GM12873 (cell line): ENCODE results near the gene TMEM123.

Source experiments
- TF ChIP-seq, protein P1 (sequence below): IDR thresholded peaks from 2 replicates; pipeline ENCODE4 v1.5.1; 2012; ENCODE audit warnings: low read depth, mild to moderate bottlenecking, moderate library complexity, low read length, control low read depth; ENCODE audit not compliant: insufficient read depth; ENCODE audit errors: missing control alignments

TMEM123 gene

DNA sequence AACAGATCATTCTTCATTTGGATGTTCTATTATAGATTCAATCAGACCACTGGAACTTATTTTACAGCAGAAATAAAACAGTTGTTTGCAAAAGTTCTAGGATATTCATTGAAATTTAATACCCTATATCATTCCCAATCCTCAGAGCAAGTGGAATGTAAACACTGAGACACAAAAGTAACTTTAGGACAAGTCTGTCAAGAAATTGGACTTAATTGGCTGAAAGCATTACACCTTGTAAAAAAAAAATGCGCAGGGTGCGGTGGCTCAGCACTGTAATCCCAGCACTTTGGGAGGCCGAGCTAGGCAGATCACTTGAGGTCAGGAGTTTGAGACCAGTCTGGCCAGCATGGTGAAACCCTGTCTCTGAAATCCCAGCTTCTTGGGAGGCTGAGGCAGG, 29.9 kb upstream of the TMEM123 start:
- TF ChIP-seq, protein P1, sequence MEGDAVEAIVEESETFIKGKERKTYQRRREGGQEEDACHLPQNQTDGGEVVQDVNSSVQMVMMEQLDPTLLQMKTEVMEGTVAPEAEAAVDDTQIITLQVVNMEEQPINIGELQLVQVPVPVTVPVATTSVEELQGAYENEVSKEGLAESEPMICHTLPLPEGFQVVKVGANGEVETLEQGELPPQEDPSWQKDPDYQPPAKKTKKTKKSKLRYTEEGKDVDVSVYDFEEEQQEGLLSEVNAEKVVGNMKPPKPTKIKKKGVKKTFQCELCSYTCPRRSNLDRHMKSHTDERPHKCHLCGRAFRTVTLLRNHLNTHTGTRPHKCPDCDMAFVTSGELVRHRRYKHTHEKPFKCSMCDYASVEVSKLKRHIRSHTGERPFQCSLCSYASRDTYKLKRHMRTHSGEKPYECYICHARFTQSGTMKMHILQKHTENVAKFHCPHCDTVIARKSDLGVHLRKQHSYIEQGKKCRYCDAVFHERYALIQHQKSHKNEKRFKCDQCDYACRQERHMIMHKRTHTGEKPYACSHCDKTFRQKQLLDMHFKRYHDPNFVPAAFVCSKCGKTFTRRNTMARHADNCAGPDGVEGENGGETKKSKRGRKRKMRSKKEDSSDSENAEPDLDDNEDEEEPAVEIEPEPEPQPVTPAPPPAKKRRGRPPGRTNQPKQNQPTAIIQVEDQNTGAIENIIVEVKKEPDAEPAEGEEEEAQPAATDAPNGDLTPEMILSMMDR, result no peak

DNA sequence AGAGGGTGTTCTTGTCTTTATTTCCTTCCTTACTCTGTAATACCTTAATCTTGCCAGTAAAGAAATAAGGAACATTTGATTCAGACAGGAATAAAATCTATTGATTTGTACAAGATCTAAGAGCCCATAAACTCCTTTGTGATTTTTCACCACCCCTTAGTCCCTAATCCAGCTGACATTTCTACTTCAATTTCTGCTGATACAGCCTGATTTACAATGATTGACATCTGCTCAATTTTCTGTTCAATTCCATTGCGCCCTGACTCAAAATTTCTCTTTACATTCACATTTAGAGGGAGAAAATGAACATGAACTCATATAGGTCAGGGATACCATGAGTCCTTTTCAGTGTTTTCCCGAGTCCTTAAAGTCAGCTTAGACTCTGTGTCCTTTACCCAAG, 27.2 kb upstream of the TMEM123 start:
- TF ChIP-seq, protein P1, result no peak

DNA sequence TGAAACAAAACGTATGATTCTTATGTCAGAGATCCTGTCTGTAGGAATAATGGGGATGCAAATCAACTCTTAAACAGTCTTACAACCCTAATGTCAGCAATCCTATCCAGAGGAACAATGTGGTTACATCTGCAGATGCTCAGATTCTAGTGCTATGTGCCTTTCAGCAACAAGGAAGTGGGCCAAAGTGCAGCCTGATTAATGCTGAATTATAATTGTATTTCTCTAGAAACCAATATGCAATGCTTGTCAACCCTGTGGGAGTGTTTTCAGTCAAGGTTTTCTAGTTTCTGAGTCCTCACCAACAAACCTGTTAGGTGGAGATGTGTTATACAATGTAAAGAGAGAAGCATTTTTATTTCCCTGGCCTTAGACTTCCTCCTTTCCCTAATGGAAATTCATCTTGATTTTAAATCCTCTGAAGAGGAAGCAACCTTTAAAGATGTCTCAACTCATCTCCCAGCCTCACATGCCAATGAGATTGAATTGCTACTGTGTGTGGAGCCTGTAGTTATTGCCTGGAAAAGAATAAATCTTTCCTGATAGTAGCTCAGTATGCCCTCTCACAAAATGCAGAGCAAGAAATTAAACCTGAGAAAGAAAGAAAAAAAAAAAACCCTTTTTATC, 26.2 kb upstream of the TMEM123 start:
- TF ChIP-seq, protein P1, result no peak

DNA sequence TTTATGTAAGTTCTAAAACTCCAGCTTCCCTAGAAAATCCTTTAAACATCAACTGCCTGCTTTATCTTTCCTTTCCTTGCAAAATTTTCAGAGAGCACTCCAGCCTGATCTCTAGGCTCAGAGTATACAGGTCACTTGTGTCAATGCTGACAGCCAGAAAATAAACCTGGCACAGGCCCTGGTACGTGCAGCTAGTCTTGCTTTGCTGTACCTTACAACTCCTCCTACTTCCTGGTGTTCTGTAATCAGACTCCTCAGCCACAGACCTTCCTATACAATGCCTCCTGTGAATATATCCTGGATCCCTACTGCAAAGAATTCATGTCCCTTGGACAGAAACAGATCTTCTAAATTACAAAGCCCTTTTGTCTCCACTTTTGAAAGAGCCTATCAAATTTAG, 24.2 kb upstream of the TMEM123 start:
- TF ChIP-seq, protein P1, result no peak

DNA sequence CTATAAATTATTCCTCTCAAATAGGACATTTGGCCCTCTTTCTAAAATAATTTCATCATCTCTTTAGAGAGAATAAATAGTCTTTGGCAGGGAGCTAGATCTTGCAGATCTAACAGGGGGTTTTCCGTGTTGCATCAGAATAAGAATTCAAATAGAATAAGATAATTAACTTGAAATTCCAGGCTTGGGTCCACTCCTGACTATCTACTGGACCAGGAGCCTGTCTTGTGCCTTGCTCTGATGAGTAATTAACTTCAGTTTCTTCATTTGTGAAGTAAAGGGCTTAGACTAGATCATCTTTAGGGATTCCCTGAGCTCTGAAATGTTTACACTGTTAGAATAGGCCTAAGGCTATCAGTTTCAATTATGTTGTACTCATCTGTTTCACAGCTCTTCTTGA, 23.5 kb upstream of the TMEM123 start:
- TF ChIP-seq, protein P1, result no peak

DNA sequence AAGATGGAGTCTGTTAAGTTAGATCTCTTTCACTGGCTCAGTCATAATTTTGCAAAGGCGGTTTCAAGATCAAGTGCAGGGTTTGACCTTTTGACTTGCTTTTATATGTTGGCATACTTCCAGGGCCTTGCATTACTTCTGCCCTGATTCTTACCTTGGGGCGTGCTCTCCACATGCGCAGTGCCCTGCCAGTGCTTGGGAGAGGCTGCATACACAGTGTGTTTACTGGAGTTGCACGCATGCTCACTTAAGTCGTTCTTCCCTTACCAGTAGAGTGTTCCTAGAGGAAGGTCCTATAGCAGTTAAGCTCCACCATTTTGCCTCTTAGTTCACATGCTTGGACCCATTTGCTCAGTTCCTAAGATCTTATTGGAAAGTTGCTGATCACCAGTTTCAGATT, 21.0 kb upstream of the TMEM123 start:
- TF ChIP-seq, protein P1, result no peak

DNA sequence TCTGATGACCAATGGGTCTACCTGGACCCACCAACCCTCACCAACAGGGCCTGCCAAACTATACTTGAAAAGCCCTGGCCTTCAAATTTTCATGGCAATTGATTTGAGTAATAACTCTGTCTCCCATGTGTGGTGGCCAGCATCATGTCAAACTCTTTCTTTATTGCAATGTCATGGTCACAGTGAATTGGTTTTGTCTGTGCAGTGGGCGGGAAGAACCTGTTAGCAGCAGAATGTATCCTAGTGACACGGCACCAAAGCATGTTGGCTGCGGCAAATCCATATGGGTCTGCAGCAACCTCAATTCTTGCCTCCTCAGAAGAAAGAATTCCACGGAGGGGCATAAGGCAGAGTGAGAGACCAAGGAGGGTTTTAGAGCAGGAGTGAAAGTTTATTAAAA, 19.6 kb upstream of the TMEM123 start:
- TF ChIP-seq, protein P1, result no peak

DNA sequence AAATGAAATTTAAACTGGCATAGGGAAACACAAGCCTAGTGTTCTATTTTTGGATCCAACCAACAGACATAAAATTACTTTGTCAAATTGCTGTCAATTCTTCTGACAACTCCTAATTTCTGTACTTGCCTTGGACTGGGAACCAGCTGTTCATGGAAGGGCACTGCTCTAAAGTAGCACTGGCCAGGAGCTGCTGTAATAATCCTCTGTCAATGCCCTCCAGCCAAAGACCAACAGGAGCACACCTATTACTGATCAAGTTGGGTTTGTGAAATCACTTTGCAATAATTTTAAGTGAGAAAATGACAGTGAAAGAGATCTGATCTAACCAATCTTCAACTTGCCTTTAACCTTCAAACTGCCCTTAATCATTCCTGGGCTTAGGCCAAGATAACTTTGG, 18.9 kb upstream of the TMEM123 start:
- TF ChIP-seq, protein P1, result no peak
